ENCODE data around the gene EEF1AKMT4. TPM values are rescaled to one million over a fixed set of nuclear protein-coding genes. Genes with fewer than 3 reads are reported as not detected.

EEF1AKMT4 gene
- total and polyA plus RNA-seq, 10 of the 15 experiments (the other 5 are each of a cell fraction or from before 2014, with no cell fraction given): 7.5 to 26.8 (median 18.3) TPM

DNA sequence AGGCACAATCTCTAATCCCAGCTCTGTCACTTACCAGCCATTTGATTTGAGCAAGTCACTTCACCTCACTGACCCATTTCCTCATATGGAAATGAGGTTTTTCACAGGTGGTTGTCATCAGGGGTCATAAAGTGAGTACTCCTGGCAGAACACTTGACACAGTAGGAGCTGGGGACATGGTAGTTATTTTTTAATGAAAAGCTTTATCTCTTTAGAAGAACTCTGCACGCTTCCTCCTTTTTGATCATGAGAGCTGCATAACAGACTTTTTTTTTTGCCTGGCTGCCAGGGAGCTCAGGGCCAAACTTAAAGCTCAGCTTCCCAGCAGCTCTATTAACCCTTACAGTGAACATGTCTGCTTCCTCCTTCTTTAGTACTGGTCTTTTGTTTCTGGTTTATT, 11.7 kb upstream of the EEF1AKMT4 start (continued):
- TF ChIP-seq ZBTB33 (IDR thresholded peaks at IDR 0.05): no peak
- TF ChIP-seq, protein P1, sequence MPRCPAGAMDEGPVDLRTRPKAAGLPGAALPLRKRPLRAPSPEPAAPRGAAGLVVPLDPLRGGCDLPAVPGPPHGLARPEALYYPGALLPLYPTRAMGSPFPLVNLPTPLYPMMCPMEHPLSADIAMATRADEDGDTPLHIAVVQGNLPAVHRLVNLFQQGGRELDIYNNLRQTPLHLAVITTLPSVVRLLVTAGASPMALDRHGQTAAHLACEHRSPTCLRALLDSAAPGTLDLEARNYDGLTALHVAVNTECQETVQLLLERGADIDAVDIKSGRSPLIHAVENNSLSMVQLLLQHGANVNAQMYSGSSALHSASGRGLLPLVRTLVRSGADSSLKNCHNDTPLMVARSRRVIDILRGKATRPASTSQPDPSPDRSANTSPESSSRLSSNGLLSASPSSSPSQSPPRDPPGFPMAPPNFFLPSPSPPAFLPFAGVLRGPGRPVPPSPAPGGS (IDR thresholded peaks at IDR 0.05; ENCODE audit: borderline replicate concordance, insufficient read depth, low read depth, low read length, poor library complexity, severe bottlenecking): no peak
- no peak for TF ChIP-seq MYC (IDR thresholded peaks at IDR 0.05; ENCODE audit: insufficient read depth, insufficient read length, insufficient replicate concordance, low read length, severe bottlenecking)
- TF ChIP-seq, protein P2, sequence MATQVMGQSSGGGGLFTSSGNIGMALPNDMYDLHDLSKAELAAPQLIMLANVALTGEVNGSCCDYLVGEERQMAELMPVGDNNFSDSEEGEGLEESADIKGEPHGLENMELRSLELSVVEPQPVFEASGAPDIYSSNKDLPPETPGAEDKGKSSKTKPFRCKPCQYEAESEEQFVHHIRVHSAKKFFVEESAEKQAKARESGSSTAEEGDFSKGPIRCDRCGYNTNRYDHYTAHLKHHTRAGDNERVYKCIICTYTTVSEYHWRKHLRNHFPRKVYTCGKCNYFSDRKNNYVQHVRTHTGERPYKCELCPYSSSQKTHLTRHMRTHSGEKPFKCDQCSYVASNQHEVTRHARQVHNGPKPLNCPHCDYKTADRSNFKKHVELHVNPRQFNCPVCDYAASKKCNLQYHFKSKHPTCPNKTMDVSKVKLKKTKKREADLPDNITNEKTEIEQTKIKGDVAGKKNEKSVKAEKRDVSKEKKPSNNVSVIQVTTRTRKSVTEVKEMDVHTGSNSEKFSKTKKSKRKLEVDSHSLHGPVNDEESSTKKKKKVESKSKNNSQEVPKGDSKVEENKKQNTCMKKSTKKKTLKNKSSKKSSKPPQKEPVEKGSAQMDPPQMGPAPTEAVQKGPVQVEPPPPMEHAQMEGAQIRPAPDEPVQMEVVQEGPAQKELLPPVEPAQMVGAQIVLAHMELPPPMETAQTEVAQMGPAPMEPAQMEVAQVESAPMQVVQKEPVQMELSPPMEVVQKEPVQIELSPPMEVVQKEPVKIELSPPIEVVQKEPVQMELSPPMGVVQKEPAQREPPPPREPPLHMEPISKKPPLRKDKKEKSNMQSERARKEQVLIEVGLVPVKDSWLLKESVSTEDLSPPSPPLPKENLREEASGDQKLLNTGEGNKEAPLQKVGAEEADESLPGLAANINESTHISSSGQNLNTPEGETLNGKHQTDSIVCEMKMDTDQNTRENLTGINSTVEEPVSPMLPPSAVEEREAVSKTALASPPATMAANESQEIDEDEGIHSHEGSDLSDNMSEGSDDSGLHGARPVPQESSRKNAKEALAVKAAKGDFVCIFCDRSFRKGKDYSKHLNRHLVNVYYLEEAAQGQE (IDR thresholded peaks at IDR 0.05; ENCODE audit: low read depth, low read length): no peak
- TF ChIP-seq ZNF592 (IDR thresholded peaks at IDR 0.05): no peak
- no peak for TF ChIP-seq NR2F1 (conservative IDR thresholded peaks at IDR 0.05)
- TF ChIP-seq, protein P3, sequence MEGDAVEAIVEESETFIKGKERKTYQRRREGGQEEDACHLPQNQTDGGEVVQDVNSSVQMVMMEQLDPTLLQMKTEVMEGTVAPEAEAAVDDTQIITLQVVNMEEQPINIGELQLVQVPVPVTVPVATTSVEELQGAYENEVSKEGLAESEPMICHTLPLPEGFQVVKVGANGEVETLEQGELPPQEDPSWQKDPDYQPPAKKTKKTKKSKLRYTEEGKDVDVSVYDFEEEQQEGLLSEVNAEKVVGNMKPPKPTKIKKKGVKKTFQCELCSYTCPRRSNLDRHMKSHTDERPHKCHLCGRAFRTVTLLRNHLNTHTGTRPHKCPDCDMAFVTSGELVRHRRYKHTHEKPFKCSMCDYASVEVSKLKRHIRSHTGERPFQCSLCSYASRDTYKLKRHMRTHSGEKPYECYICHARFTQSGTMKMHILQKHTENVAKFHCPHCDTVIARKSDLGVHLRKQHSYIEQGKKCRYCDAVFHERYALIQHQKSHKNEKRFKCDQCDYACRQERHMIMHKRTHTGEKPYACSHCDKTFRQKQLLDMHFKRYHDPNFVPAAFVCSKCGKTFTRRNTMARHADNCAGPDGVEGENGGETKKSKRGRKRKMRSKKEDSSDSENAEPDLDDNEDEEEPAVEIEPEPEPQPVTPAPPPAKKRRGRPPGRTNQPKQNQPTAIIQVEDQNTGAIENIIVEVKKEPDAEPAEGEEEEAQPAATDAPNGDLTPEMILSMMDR (IDR thresholded peaks at IDR 0.05 in 2 of 3, conservative IDR thresholded peaks at IDR 0.05 in 1 of 3; ENCODE audit: control insufficient read depth in 2 of 3, extremely low read depth in 1 of 3, insufficient read depth in 1 of 3, low read depth in 3 of 3, low read length in 3 of 3): no peak
- TF ChIP-seq POLR2AphosphoS2 (IDR thresholded peaks at IDR 0.05; ENCODE audit: low read depth, low read length): no peak
- TF ChIP-seq, protein P4, sequence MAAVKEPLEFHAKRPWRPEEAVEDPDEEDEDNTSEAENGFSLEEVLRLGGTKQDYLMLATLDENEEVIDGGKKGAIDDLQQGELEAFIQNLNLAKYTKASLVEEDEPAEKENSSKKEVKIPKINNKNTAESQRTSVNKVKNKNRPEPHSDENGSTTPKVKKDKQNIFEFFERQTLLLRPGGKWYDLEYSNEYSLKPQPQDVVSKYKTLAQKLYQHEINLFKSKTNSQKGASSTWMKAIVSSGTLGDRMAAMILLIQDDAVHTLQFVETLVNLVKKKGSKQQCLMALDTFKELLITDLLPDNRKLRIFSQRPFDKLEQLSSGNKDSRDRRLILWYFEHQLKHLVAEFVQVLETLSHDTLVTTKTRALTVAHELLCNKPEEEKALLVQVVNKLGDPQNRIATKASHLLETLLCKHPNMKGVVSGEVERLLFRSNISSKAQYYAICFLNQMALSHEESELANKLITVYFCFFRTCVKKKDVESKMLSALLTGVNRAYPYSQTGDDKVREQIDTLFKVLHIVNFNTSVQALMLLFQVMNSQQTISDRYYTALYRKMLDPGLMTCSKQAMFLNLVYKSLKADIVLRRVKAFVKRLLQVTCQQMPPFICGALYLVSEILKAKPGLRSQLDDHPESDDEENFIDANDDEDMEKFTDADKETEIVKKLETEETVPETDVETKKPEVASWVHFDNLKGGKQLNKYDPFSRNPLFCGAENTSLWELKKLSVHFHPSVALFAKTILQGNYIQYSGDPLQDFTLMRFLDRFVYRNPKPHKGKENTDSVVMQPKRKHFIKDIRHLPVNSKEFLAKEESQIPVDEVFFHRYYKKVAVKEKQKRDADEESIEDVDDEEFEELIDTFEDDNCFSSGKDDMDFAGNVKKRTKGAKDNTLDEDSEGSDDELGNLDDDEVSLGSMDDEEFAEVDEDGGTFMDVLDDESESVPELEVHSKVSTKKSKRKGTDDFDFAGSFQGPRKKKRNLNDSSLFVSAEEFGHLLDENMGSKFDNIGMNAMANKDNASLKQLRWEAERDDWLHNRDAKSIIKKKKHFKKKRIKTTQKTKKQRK (IDR thresholded peaks at IDR 0.05; ENCODE audit: low read depth, low read length): no peak
